ENCODE data around the gene LRRC75B. TPM values are rescaled to one million over a fixed set of nuclear protein-coding genes. Genes with fewer than 3 reads are reported as not detected.
A peak's percentile ranks its signal among the peaks of the same experiment; 100 is the strongest.
"Not testable (repeated sequence)": the region's sequence is repeated elsewhere in the genome, so short reads cannot be mapped to it uniquely, and the experiment has no call there.

LRRC75B gene
- total RNA-seq, 2 experiments from 2014 or later = 0.25 TPM; not detected in 1

DNA sequence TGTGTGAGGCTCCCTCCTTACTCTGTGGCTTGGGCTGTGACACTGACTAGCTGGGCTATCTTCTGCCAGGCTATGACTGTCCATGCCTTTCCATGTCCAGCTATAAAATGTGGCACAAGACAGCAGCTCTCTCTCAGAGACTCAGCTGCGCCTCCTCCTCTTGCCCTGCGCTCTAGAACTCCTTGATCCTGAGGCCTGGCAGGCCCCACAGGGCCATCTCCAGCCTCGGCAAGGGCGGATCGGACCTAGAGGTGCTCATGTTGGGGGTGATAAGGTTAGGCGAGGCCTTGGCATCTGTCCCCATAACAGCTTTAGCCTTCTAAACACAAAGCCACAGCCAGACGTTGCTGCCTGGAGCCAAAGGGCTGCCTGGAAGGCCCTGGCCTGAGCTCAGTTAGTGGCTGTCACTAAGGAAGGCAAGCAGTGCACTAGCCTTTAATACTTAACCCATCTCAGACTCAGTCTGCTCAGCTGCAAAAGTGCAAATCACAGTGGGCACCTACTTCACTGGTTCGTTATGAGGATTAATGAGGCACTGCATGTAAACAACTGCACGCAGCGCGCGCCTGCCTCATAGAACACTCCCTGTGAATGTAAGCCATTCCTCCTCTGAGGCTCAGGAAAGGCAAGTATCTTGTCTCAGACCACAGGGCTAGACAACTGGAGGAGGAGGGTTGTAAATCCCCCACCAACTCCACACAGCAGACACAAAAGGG is 39.1 kb downstream of the LRRC75B start:
- CTCF ChIA-PET = interaction anchor here (0.7 to 2.2 kb wide), 2 partner anchors 28 to 31 kb away, joined by 3 to 5 read pairs; no protein-coding TSS in a partner anchor
- Mint-ChIP-seq H3K4me3 (peak overlapping the region; percentile 88), H3K9me3 (no peaks in the 10 kb centered on the region), H3K4me1 (ENCODE audit: low read depth) (peaks cover 36% of the 10 kb centered on the region), H3K27me3 (ENCODE audit: low read depth) (no peaks in the 10 kb centered on the region), H3K27ac (peak overlapping the region; percentile 81), H3K36me3 (ENCODE audit: low read depth) (peaks cover 30% of the 10 kb centered on the region)
- DNase-seq = no peak
- intact Hi-C loops (cut with micrococcal nuclease) = loop anchor here (2.0 kb wide), 2 partner anchors 543 to 767 kb away; partner anchors contain the start of genes CABIN1 and SMARCB1

DNA sequence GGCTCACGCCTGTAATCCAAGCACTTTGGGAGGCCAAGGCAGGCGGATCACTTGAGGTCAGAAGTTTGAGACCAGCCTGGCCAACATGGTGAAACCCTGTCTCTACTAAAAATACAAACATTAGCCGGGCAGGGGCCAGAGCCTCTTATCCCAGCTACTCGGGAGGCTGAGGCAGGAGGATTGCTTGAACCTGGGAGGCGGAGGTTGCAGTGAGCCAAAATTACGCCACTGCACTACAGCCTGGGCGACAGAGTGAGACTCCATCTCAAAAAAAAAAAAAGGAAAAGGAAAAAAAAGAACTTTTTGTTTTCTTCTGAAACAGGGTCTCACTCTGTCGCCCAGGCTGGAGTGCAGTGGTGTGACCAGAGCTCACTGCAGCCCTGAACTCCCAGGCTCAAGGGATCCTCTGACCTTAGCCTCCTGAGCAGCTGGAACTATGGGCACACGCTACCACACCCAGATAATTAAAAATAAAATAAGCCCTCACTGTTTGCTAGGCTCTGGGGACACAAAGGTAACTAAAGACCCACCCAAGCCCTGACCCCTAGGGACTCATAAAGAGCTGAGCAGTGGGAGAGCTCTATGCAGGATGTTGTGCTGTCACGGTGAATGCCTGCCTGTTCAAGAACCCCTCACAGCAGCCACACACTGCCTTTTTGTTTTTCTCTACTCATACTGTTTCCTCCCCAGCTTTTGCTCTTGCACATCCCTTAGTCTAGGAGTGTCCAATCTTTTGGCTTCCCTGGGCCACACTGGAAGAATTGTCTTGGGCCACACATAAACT is 40.2 kb downstream of the LRRC75B start:
- H3K27me3 Mint-ChIP-seq (ENCODE audit: low read depth); DNase-seq; H3K27ac Mint-ChIP-seq; intact Hi-C loops (cut with micrococcal nuclease); H3K9me3 Mint-ChIP-seq: not testable (repeated sequence)
- CTCF ChIA-PET = interaction anchor here (2.2 kb wide), 1 partner anchor 30 kb away, joined by 5 read pairs; no protein-coding TSS in a partner anchor
- Mint-ChIP-seq H3K4me3 (peak overlapping the region; percentile 88), H3K4me1 (ENCODE audit: low read depth) (peaks cover 26% of the 10 kb centered on the region), H3K36me3 (ENCODE audit: low read depth) (peaks cover 20% of the 10 kb centered on the region)

GRCh38 chr22:24550902-24551435 is 41.9 kb downstream of the LRRC75B start:
- no peaks in the 10 kb centered on the region for H3K9me3 Mint-ChIP-seq
- intact Hi-C loops (cut with micrococcal nuclease) = no loop called here
- H3K27me3 Mint-ChIP-seq (ENCODE audit: low read depth) = no peaks in the 10 kb centered on the region
- CTCF ChIA-PET = interaction anchor here (0.6 kb wide), 1 partner anchor 14 kb away, joined by 3 read pairs; no protein-coding TSS in a partner anchor
- H3K36me3 Mint-ChIP-seq (ENCODE audit: low read depth) = peaks cover 21% of the 10 kb centered on the region
- H3K4me3 Mint-ChIP-seq = no peak overlapping the region
- no peak for DNase-seq
- no peak overlapping the region for H3K27ac Mint-ChIP-seq
- peaks cover 15% of the 10 kb centered on the region for H3K4me1 Mint-ChIP-seq (ENCODE audit: low read depth)

DNA sequence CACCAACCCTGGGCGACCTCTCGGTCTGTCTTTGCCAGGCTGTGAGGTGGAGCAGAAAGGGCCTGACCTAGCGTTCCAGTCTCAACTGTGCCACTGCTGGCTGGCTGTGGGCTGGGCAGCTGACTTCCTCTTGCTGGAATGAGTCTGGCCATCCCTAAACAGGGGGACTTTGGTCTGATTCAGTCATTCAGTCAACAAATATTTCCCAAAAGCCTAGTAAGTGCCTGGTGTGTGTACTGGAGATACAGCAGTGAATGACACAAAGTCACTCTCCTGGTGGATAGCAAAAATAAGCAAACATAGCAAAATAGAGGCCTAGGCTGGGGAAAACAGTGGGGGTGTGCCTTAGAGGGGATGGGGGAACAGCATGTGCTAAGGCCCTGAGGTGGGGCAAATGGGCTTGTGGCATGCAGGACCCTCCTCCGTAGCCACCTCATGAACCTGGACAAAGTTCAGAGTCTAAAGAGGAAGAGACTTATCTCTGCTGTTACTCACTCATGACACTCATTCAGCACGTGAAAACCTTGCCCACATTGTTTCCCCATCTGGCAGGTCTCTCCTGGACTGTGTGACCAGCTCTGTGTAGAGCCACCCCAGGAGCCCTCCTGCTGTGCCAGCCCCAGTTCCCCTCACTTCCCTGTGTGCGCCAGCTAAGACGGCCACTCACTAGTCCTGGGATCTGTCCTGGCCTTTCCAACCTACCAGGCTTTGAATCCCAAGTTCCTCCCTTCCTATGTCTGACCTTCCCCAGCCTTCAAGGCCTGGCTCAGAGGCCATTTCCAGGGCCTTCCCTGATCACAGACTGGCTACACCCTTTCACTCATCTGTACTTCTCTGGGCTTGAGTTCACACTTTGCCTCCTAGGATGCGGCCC is 42.6 kb downstream of the LRRC75B start:
- intact Hi-C loops (cut with micrococcal nuclease) = no loop called here
- H3K36me3 Mint-ChIP-seq (ENCODE audit: low read depth) = peaks cover 18% of the 10 kb centered on the region
- no peaks in the 10 kb centered on the region for H3K9me3 Mint-ChIP-seq
- no peak overlapping the region for H3K4me3 Mint-ChIP-seq
- H3K27ac Mint-ChIP-seq = no peak overlapping the region
- H3K4me1 Mint-ChIP-seq (ENCODE audit: low read depth) = peaks cover 15% of the 10 kb centered on the region
- CTCF ChIA-PET = interaction anchor here (0.6 to 0.8 kb wide), 2 partner anchors 13 to 20 kb away, joined by 3 read pairs; no protein-coding TSS in a partner anchor
- no peaks in the 10 kb centered on the region for H3K27me3 Mint-ChIP-seq (ENCODE audit: low read depth)
- DNase-seq = no peak

DNA sequence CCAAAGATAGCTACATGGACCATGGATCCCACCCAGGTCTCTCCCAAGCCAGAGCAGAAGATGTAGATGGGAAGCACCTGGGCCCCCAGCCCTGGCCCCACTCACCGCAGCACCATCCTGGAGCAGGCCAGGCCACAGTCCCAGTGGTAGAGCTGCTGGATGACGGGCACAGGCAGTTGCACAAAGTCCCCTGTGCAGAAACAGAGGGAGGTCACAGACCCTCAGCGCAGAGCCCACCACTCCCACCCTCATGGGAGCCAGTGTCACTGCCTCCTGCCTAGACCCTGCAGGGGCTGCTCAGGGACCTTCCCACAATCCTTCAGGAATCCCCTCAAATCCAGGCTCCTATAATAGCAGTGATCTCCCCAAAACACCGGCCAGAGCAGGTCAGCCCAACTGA is 44.1 kb downstream of the LRRC75B start:
- Mint-ChIP-seq H3K4me1 (ENCODE audit: low read depth) (peaks cover 10% of the 10 kb centered on the region), H3K27me3 (ENCODE audit: low read depth) (no peaks in the 10 kb centered on the region), H3K9me3 (no peaks in the 10 kb centered on the region), H3K4me3 (no peak overlapping the region), H3K36me3 (ENCODE audit: low read depth) (peaks cover 18% of the 10 kb centered on the region), H3K27ac (no peak overlapping the region)
- CTCF ChIA-PET = interaction anchor here (1.3 kb wide), 1 partner anchor 25 kb away, joined by 3 read pairs; no protein-coding TSS in a partner anchor
- DNase-seq = no peak
- intact Hi-C loops (cut with micrococcal nuclease) = no loop called here

DNA sequence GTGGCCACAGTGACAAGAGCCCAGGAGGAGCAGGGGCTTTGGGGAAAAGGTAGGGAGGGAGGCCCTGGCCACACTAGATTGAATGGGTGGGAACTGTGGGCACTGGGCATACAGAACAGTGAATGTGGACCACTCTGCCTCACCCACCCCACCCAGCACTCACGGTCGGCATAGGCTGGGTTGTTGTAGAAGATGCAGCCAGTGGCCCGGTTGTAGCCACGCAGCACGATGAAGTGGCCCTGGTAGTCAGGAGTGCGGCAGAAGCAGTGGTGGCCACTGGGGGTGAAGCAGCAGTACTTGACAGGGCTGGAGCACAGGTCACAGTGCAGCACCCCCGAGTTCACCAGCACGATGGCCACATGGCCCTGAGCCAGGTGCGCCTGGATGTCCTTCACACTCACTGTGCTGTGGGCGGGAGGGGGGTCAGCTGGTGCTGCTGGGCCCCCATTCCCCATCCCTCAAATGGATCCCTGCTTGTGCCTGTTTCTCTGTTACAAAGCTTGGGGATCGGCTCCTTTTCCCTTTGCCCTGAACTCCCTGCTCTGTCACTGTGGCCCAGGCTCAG is 49.1 kb downstream of the LRRC75B start:
- intact Hi-C loops (cut with micrococcal nuclease) = no loop called here
- no peaks in the 10 kb centered on the region for H3K4me1 Mint-ChIP-seq (ENCODE audit: low read depth)
- H3K36me3 Mint-ChIP-seq (ENCODE audit: low read depth) = peaks cover 28% of the 10 kb centered on the region
- H3K27ac Mint-ChIP-seq = no peak overlapping the region
- no peak for DNase-seq
- CTCF ChIA-PET = no interaction called here
- no peaks in the 10 kb centered on the region for H3K9me3 Mint-ChIP-seq
- no peak overlapping the region for H3K4me3 Mint-ChIP-seq
- H3K27me3 Mint-ChIP-seq (ENCODE audit: low read depth) = no peaks in the 10 kb centered on the region

GRCh38 chr22:24543185-24543601 is 49.7 kb downstream of the LRRC75B start:
- intact Hi-C loops (cut with micrococcal nuclease) = no loop called here
- Mint-ChIP-seq H3K36me3 (ENCODE audit: low read depth) (peaks cover 28% of the 10 kb centered on the region), H3K27me3 (ENCODE audit: low read depth) (no peaks in the 10 kb centered on the region), H3K4me1 (ENCODE audit: low read depth) (no peaks in the 10 kb centered on the region), H3K4me3 (no peak overlapping the region), H3K9me3 (no peaks in the 10 kb centered on the region), H3K27ac (no peak overlapping the region)
- DNase-seq = no peak
- CTCF ChIA-PET = no interaction called here

DNA sequence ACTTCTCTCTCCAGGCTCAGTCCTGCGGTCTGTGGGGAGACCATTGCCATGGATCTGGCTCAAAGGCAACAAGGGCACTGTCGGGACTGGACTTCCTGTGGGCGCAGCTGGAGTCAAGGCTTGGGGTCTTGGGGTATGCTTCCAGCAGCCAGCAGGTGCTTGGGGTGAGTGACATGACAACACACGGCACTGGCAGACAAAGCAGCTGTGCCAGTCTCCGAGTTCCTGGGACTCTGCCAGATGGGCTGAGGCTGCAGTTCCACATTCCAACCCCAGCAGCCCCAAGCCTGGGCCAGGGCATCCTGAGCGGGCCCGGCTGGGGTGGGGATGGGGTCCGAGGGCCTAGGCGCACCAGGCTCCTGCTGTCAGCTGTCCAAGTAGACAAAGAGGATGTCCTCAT is 50.2 kb downstream of the LRRC75B start:
- H3K27me3 Mint-ChIP-seq (ENCODE audit: low read depth) = no peaks in the 10 kb centered on the region
- H3K9me3 Mint-ChIP-seq = no peaks in the 10 kb centered on the region
- no peak overlapping the region for H3K27ac Mint-ChIP-seq
- CTCF ChIA-PET = no interaction called here
- intact Hi-C loops (cut with micrococcal nuclease) = no loop called here
- DNase-seq = no peak
- no peak overlapping the region for H3K4me3 Mint-ChIP-seq
- no peaks in the 10 kb centered on the region for H3K4me1 Mint-ChIP-seq (ENCODE audit: low read depth)
- H3K36me3 Mint-ChIP-seq (ENCODE audit: low read depth) = peaks cover 27% of the 10 kb centered on the region

DNA sequence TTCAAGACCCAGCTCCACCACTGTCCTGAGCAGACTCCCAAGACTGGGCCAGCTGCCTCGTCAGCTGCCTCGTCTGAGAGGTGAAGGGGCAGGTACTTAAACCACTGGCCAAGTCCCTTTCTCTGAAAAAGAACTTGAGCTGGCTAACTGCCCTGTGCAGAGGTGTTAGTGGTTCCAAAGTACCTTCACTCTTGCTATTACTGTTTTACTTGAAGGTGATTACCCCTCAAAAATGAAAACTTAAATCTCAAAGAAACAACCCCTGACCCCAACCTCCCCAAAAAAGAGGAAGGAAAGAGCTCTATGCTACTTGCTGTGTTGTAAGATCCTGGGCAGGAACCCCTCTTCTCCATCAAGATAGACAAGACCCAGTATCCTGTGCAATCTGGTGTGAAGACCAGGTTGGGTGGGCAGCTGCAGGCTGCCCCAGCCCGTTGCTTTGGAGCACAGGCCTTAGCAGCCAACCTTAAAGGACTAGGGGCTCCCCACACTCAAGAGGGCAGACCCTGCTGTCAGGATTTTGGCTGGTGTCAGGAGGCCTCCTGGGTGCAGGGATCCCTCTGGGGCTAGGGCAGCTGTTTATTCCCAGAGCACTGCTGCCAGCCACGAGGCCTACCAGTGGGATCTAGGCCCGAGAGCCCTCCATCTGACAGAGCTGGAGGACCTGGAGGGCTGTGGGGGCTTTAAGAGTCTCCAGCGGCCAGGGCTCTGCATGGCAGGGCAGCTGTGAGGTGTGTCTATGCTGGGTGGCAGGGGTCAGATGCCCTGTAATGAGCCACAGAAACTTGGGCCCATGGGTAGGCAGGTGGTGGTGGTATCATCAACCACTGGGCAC is 51.0 kb downstream of the LRRC75B start:
- DNase-seq = no peak
- no peak overlapping the region for H3K4me3 Mint-ChIP-seq
- CTCF ChIA-PET = interaction anchor here (0.7 kb wide), 1 partner anchor 14 kb away, joined by 3 read pairs; no protein-coding TSS in a partner anchor
- intact Hi-C loops (cut with micrococcal nuclease) = no loop called here
- peaks cover 19% of the 10 kb centered on the region for H3K36me3 Mint-ChIP-seq (ENCODE audit: low read depth)
- H3K27ac Mint-ChIP-seq = no peak overlapping the region
- H3K9me3 Mint-ChIP-seq = no peaks in the 10 kb centered on the region
- H3K27me3 Mint-ChIP-seq (ENCODE audit: low read depth) = no peaks in the 10 kb centered on the region
- no peaks in the 10 kb centered on the region for H3K4me1 Mint-ChIP-seq (ENCODE audit: low read depth)

DNA sequence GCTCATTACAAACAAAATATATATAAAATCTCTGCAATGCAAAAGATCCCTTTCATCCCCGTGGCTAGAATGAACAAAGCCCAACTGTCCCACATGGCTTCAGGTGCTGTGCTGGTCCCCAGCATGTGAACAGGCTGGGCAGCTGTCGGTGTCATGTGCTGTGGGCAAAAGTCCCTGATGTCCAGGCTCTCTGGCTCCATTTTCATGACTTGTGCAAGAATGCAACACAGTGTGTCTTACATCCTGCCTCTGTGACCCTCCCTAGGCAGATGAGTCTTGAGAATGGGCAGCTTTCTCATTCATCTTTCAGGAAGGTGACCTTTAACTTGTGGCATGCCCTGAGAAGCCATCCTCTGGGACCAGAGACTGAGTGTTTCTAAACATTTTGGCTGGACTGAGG is 52.4 kb downstream of the LRRC75B start:
- peaks cover 16% of the 10 kb centered on the region for H3K36me3 Mint-ChIP-seq (ENCODE audit: low read depth)
- intact Hi-C loops (cut with micrococcal nuclease) = no loop called here
- H3K27ac Mint-ChIP-seq = no peak overlapping the region
- no peaks in the 10 kb centered on the region for H3K9me3 Mint-ChIP-seq
- H3K27me3 Mint-ChIP-seq (ENCODE audit: low read depth) = no peaks in the 10 kb centered on the region
- CTCF ChIA-PET = no interaction called here
- no peak for DNase-seq
- H3K4me3 Mint-ChIP-seq = no peak overlapping the region
- H3K4me1 Mint-ChIP-seq (ENCODE audit: low read depth) = no peaks in the 10 kb centered on the region

GRCh38 chr22:24536089-24536488 is 56.8 kb downstream of the LRRC75B start:
- no peaks in the 10 kb centered on the region for H3K4me1 Mint-ChIP-seq (ENCODE audit: low read depth)
- H3K27ac Mint-ChIP-seq = no peak overlapping the region
- no peak for DNase-seq
- CTCF ChIA-PET = interaction anchor here (2.0 kb wide), 1 partner anchor 10 kb away, joined by 10 read pairs; no protein-coding TSS in a partner anchor
- no peak overlapping the region for H3K4me3 Mint-ChIP-seq
- H3K36me3 Mint-ChIP-seq (ENCODE audit: low read depth) = peaks cover 10% of the 10 kb centered on the region
- no peaks in the 10 kb centered on the region for H3K27me3 Mint-ChIP-seq (ENCODE audit: low read depth)
- H3K9me3 Mint-ChIP-seq = no peaks in the 10 kb centered on the region
- intact Hi-C loops (cut with micrococcal nuclease) = no loop called here
